Mucosa of rectum (tissue), 2 donors: ENCODE measurements around the gene EFCAB10.
"Not testable (repeated sequence)": the region's sequence is repeated elsewhere in the genome, so short reads cannot be mapped to it uniquely, and the experiment has no call there.

Source experiments
- H3K27ac ChIP-seq, 2 donors: one replicate each; pipeline ENCODE4 v1.7.0; 2013; ENCODE audit warnings: inconsistent platforms in 2 of 2, low read depth in 2 of 2, low read length in 2 of 2
- H3K27me3 ChIP-seq, 2 donors: one replicate each; pipeline ENCODE4 v1.7.0; 2013; ENCODE audit warnings: low read length in 2 of 2; ENCODE audit not compliant: control insufficient read depth in 2 of 2, insufficient read depth in 2 of 2
- H3K36me3 ChIP-seq, 2 donors: one replicate each; pipeline ENCODE4 v1.7.0; 2013; ENCODE audit warnings: low read length in 2 of 2; ENCODE audit not compliant: control insufficient read depth in 2 of 2, insufficient read depth in 2 of 2
- H3K4me1 ChIP-seq, 2 donors: one replicate each; pipeline ENCODE4 v1.7.0; 2013; ENCODE audit warnings: low read length in 2 of 2, mild to moderate bottlenecking in 1 of 2; ENCODE audit not compliant: control insufficient read depth in 2 of 2, insufficient read depth in 2 of 2
- H3K4me3 ChIP-seq, 2 donors: one replicate each; pipeline ENCODE4 v1.7.0; 2013; ENCODE audit warnings: low read length in 2 of 2
- H3K9ac ChIP-seq, 2 donors: one replicate each; pipeline ENCODE4 v1.7.0; 2013; ENCODE audit warnings: low read length in 2 of 2, low read depth in 1 of 2, mild to moderate bottlenecking in 1 of 2
- H3K9me3 ChIP-seq, 2 donors: one replicate each; pipeline ENCODE4 v1.7.0; 2013; ENCODE audit warnings: low read length in 2 of 2; ENCODE audit not compliant: control insufficient read depth in 2 of 2
- donor health status: healthy.
- donor health status: Normal muscosa, but diverticular disease.

The EFCAB10 gene

DNA sequence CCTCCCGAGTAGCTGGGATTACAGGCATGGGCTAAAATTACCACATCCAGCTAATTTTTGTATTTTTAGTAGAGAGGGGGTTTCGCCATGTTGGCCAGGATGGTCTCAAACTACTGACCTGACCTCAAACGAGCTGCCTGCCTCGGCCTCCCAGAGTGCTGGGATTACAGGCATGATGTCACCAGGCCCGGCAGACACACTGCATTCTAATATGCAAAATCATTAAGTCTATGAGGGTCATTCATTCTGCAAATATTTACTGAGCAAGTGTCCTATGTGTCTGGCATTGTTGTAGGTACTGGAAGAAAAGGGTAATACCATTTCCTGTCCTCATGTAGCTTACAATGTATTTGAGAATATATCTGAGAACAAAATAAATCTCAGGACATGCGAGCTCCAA, 61.9 kb downstream of the EFCAB10 start:
- Histone ChIP-seq H3K4me1 (peaks cover 12% of the 10 kb centered on the region in 2 donors), H3K9me3 (no peaks in the 10 kb centered on the region), H3K9ac (no peak overlapping the region), H3K4me3 (no peak overlapping the region), H3K27me3 (no peaks in the 10 kb centered on the region), H3K36me3 (peaks cover 0 to 3% of the 10 kb centered on the region in 2 donors), H3K27ac (no peak overlapping the region)

DNA sequence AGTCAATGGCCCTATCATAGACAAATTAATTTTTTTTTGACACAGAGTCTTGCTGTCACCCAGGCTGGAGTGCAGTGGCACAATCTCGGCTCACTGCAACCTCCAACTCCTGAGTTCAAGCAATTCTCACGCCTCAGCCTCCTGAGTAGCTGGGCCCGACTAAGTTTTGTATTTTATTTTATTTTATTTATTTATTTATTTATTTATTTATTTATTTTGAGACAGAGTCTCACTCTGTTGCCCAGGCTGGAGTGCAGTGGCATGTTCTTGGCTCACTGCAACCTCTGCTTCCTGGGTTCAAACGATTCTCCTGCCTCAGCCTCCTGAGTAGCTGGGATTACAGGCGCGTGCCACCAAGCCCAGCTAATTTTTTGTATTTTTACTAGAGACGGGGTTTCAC, 65.7 kb downstream of the EFCAB10 start:
- not testable (repeated sequence) for H3K9ac ChIP-seq, H3K36me3 ChIP-seq, H3K4me3 ChIP-seq, H3K27ac ChIP-seq, H3K4me1 ChIP-seq, H3K27me3 ChIP-seq, H3K9me3 ChIP-seq
